Esophagus muscularis mucosa (tissue), 4 donors: Measurements from ENCODE around the gene ETF1. TPM values are rescaled to one million over a fixed set of nuclear protein-coding genes. Genes with fewer than 3 reads are reported as not detected.

Experiments used
- DNase-seq: peaks from one replicate; pipeline ENCODE4 v3.0.0-alpha.2; 2017; ENCODE audit errors: extremely low spot score
- H3K27ac ChIP-seq, 4 donors: fragments of 200-600 bp; sonication (generic); replicated peaks in 1 of 4; 1 replicate in 3 of 4; 2 replicates in 1 of 4; pipeline ENCODE4 v1.5.1; 2016 to 2019; ENCODE audit warnings: mild to moderate bottlenecking in 1 of 4
- H3K27me3 ChIP-seq, 4 donors: fragments of 200-600 bp; sonication (generic); one replicate each; pipeline versions ENCODE4 v1.5.1 to v1.6.0; 2016 to 2019
- H3K36me3 ChIP-seq, 4 donors: fragments of 200-600 bp; sonication (generic); one replicate each; pipeline ENCODE4 v1.5.1; 2016 to 2019
- H3K4me1 ChIP-seq, 4 donors: fragments of 200-600 bp; sonication (generic); one replicate each; pipeline ENCODE4 v1.5.1; 2016 to 2019
- H3K4me3 ChIP-seq, 4 donors: fragments of 200-600 bp; sonication (generic); 1 replicate in 2 of 4; 2 replicates in 2 of 4; pipeline ENCODE4 v1.5.1; 2016 to 2019; ENCODE audit warnings: mild to moderate bottlenecking in 4 of 4, moderate library complexity in 1 of 4
- H3K9me3 ChIP-seq, 4 donors: fragments of 200-600 bp; sonication (generic); 1 replicate in 3 of 4; 2 replicates in 1 of 4; pipeline ENCODE4 v1.5.1; 2016 to 2019
- EP300 ChIP-seq: sonication (generic); formaldehyde crosslinking; IDR thresholded peaks from one replicate; pipeline ENCODE4 v1.6.1; 2017; ENCODE audit warnings: antibody characterized with exemption
- POLR2A ChIP-seq: fragments of 450-650 bp; IDR thresholded peaks from one replicate; pipeline ENCODE4 v1.6.1; 2017; ENCODE audit warnings: antibody characterized with exemption, moderate library complexity, mild to moderate bottlenecking, low read depth
- POLR2AphosphoS5 ChIP-seq, 2 donors: sonication (generic); formaldehyde crosslinking; IDR thresholded peaks; one replicate each; pipeline ENCODE4 v1.6.1; 2017; ENCODE audit warnings: antibody characterized with exemption in 2 of 2
- WGBS: methylation state at CpG from one replicate; pipeline ENCODE4 v1.1.5; 2018; 5-methylcytosine and 5-hydroxymethylcytosine counted together
- intact Hi-C: fragments of 100-400 bp; cut with DNase I; formaldehyde crosslinking; loops from one replicate; pipeline ENCODE4 v1.15.1; 2023
- total RNA-seq, 4 donors: library from RNA; depleted of rRNA; stranded (reverse); fragments of >200 nt; gene quantifications; one replicate each; pipeline versions ENCODE4 v1.1.0 to v1.2.1, GENCODE V29; 2016
- TF ChIP-seq, protein P1 (sequence below), 3 experiments: fragments of 200-600 bp in 2 of 3; fragments of 450-650 bp in 1 of 3; sonication (generic) in 2 of 3; IDR thresholded peaks; one replicate each; pipeline ENCODE4 v1.5.1; 2017 to 2019; ENCODE audit warnings: antibody characterized with exemption in 3 of 3, mild to moderate bottlenecking in 2 of 3, moderate library complexity in 1 of 3

The ETF1 gene
- total RNA-seq, 4 donors from 2014 or later = 90.5 to 154 (median 111) TPM

- intact Hi-C loops = no loop called here
- TF ChIP-seq EP300 (no peak), POLR2AphosphoS5 (IDR thresholded peaks at IDR 0.05) (peak; percentile 64 to 92), POLR2A (peak; percentile 80)
- TF ChIP-seq, protein P1, sequence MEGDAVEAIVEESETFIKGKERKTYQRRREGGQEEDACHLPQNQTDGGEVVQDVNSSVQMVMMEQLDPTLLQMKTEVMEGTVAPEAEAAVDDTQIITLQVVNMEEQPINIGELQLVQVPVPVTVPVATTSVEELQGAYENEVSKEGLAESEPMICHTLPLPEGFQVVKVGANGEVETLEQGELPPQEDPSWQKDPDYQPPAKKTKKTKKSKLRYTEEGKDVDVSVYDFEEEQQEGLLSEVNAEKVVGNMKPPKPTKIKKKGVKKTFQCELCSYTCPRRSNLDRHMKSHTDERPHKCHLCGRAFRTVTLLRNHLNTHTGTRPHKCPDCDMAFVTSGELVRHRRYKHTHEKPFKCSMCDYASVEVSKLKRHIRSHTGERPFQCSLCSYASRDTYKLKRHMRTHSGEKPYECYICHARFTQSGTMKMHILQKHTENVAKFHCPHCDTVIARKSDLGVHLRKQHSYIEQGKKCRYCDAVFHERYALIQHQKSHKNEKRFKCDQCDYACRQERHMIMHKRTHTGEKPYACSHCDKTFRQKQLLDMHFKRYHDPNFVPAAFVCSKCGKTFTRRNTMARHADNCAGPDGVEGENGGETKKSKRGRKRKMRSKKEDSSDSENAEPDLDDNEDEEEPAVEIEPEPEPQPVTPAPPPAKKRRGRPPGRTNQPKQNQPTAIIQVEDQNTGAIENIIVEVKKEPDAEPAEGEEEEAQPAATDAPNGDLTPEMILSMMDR (IDR thresholded peaks at IDR 0.05) = peak in 1 of 3 experiments; percentile 39
- Histone ChIP-seq H3K27me3 (no peaks in the 10 kb centered on the region), H3K36me3 (peaks cover 0 to 18% (median 9%) of the 10 kb centered on the region in 4 donors), H3K9me3 (no peaks in the 10 kb centered on the region), H3K4me1 (peaks cover 32 to 52% (median 38%) of the 10 kb centered on the region in 4 donors), H3K4me3 (peak within 1 kb of the TSS; percentile 67 to 98 (median 74)), H3K27ac (peak within 1 kb of the TSS; percentile 96 to 99 (median 98))
- DNase-seq = peak; percentile 100
- WGBS = 2% methylated on average over 34 of the region's 85 CpGs
Measured at GRCh38 chr5:138465261-138466124, 77.5 kb downstream of the ETF1 start, which contains the start of gene EGR1. EGR1 (plus strand) TSS chr5:138465479; CDS start chr5:138465762, 283 bp downstream.

DNA sequence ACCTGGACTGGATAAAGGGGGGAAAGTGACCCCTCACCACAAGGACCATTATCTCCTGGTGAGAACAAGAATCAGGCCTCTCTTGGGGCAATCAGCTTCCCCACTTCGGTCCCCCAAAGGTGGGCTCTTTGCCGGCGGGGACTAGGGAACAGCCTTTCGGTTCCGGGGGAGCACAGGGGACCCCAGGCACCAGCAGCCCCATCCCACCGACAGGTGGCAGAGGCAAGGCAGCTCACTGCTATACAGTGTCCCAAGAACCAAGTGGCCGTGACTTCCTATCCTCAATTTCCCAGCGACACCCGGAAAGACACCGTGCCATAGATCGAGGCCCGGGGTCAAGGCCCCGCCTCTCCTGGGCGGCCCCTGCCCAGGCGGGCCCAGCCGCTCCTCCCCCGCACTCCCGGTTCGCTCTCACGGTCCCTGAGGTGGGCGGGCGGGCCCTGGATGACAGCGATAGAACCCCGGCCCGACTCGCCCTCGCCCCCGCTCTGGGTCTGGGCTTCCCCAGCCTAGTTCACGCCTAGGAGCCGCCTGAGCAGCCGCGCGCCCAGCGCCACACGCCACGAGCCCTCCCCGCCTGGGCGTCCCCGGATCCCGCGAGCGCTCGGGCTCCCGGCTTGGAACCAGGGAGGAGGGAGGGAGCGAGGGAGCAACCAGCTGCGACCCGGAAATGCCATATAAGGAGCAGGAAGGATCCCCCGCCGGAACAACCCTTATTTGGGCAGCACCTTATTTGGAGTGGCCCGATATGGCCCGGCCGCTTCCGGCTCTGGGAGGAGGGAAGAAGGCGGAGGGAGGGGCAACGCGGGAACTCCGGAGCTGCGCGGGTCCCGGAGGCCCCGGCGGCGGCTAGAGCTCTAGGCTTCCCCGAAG, 78.4 kb downstream of the ETF1 start:
- H3K4me1 ChIP-seq = peaks cover 32 to 53% (median 38%) of the 10 kb centered on the region in 4 donors
- H3K36me3 ChIP-seq = peaks cover 0 to 18% (median 9%) of the 10 kb centered on the region in 4 donors
- H3K27me3 ChIP-seq = no peaks in the 10 kb centered on the region
- WGBS = 0% methylated on average over 34 of the region's 64 CpGs
- H3K27ac ChIP-seq = peak overlapping the region; percentile 96 to 99 (median 98)
- H3K9me3 ChIP-seq = no peaks in the 10 kb centered on the region
- DNase-seq = peak; percentile 99
- TF ChIP-seq, protein P1 (IDR thresholded peaks at IDR 0.05) = peak in 1 of 3 experiments; percentile 32
- peak; percentile 50 for TF ChIP-seq POLR2A
- no peak for TF ChIP-seq EP300
- peak; percentile 75 to 87 for TF ChIP-seq POLR2AphosphoS5 (IDR thresholded peaks at IDR 0.05)
- peak overlapping the region; percentile 67 to 98 (median 74) for H3K4me3 ChIP-seq
- intact Hi-C loops = no loop called here

- peak; percentile 64 for TF ChIP-seq POLR2A
- TF ChIP-seq, protein P1 (IDR thresholded peaks at IDR 0.05) = peak; percentile 86 to 91 (median 91)
- TF ChIP-seq EP300 = no peak
- TF ChIP-seq POLR2AphosphoS5 (IDR thresholded peaks at IDR 0.05) = peak; percentile 93
- intact Hi-C loops = no loop called here
- no peaks in the 10 kb centered on the region for H3K27me3 ChIP-seq
- DNase-seq = peak; percentile 96
- H3K4me1 ChIP-seq = peaks cover 32 to 59% (median 42%) of the 10 kb centered on the region in 4 donors
- WGBS = 1% methylated on average over 18 of the region's 34 CpGs
- peak overlapping the region; percentile 96 to 99 (median 98) for H3K27ac ChIP-seq
- no peaks in the 10 kb centered on the region for H3K9me3 ChIP-seq
- H3K36me3 ChIP-seq = peaks cover 0 to 18% (median 9%) of the 10 kb centered on the region in 4 donors
- H3K4me3 ChIP-seq = peak overlapping the region; percentile 67 to 98 (median 74)
Measured at GRCh38 chr5:138464008-138464387, 79.0 kb downstream of the ETF1 start.

- WGBS = 37% methylated on average over 12 of the region's 21 CpGs
- peaks cover 37 to 64% (median 46%) of the 10 kb centered on the region in 4 donors for H3K4me1 ChIP-seq
- intact Hi-C loops = loop anchor here (2.0 kb wide), 1 partner anchor 37 kb away; no protein-coding TSS in a partner anchor
Measured at GRCh38 chr5:138463419-138464007, 79.5 kb downstream of the ETF1 start.

More at GRCh38 chr5:138463419-138464007, 79.5 kb downstream of the ETF1 start:
- peaks cover 0 to 18% (median 9%) of the 10 kb centered on the region in 4 donors for H3K36me3 ChIP-seq
- DNase-seq = no peak
- TF ChIP-seq EP300 (no peak), POLR2A (no peak), POLR2AphosphoS5 (IDR thresholded peaks at IDR 0.05) (no peak)
- TF ChIP-seq, protein P1 (IDR thresholded peaks at IDR 0.05) = peak in 1 of 3 experiments; percentile 6
- H3K27ac ChIP-seq = peak overlapping the region; percentile 96 to 99 (median 98)
- no peaks in the 10 kb centered on the region for H3K9me3 ChIP-seq
- H3K4me3 ChIP-seq = peak overlapping the region; percentile 67 to 98 (median 74)
- H3K27me3 ChIP-seq = no peaks in the 10 kb centered on the region
